Measurements from ENCODE around the gene ATP11A. TPM values are rescaled to one million over a fixed set of nuclear protein-coding genes. Genes with fewer than 3 reads are reported as not detected.

ATP11A gene
- total and polyA plus RNA-seq, 2 experiments from 2014 or later: 28.7 to 30.8 TPM

DNA sequence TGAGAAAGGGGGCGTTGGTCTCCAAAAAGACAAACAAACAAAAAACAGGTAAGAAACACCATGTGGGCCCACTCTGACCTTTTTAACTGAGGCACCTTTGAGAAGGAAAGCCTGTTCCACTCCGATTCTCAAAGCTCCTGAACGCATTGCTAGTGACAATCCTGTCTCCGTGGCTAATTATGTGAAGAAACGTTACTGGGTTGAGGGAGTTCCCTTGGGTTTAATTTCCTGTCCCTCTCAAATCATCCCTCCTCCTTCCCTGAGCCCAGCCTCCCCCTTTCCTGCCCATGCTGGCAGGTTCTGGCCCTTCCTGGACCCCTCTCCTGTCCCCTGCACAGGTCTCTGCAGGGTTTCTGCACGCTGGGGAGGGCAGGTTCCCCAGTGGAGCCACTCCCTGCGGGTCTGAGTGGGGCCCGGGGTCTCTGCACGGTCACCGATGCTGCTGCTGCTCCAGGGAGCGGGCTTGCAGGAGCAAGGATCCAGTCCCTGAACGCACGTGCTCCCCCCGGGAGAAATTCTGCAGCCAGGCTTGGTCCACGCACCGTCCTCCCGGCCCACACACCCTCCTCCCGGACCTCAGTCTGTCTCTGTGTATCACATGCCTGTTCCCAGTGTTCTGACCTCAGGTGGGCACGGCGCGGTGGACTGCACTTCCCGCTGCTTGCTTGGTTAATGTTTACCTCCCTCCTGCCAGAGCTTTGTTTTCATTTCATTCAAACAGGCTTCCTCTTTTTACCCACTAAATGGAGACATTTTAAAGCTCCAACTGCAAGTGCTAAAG, 202.8 kb downstream of the ATP11A start:
- DNase-seq (ENCODE audit: low spot score): peak; percentile 79
- Histone ChIP-seq H4K20me1 (ENCODE audit: insufficient read depth, poor library complexity, severe bottlenecking) (no peaks in the 10 kb centered on the region), H3K79me2 (no peaks in the 10 kb centered on the region), H3K36me3 (replicated peaks; ENCODE audit: insufficient read depth, low read depth) (no peaks in the 10 kb centered on the region), H2AFZ (no peak overlapping the region), H3K27ac (peak overlapping the region; percentile 98), H3K27me3 (no peaks in the 10 kb centered on the region), H3K4me1 (ENCODE audit: insufficient read depth) (peaks cover 24% of the 10 kb centered on the region), H3K9me2 (replicated peaks; ENCODE audit: insufficient read depth) (no peaks in the 10 kb centered on the region), H3K4me3 (no peak overlapping the region), H3K4me2 (peak overlapping the region; percentile 99), H3K9me3 (ENCODE audit: low read depth) (no peaks in the 10 kb centered on the region)
- 23% methylated on average over 22 of the region's 22 CpGs for WGBS (ENCODE audit: low lambda C conversion rate, missing lambda C conversion rate)
- TF ChIP-seq EZH2 (IDR thresholded peaks at IDR 0.05; ENCODE audit: borderline replicate concordance) (no peak), CTCF (IDR thresholded peaks at IDR 0.05; ENCODE audit: poor library complexity) (no peak), EZH2phosphoT487 (IDR thresholded peaks at IDR 0.05; ENCODE audit: low read depth, severe bottlenecking, unreplicated experiment) (no peak)

- Histone ChIP-seq H3K9me2 (replicated peaks; ENCODE audit: insufficient read depth) (no peaks in the 10 kb centered on the region), H2AFZ (no peak overlapping the region), H3K27me3 (no peaks in the 10 kb centered on the region), H3K79me2 (no peaks in the 10 kb centered on the region), H4K20me1 (ENCODE audit: insufficient read depth, poor library complexity, severe bottlenecking) (no peaks in the 10 kb centered on the region), H3K36me3 (replicated peaks; ENCODE audit: insufficient read depth, low read depth) (no peaks in the 10 kb centered on the region), H3K4me3 (no peak overlapping the region), H3K9me3 (ENCODE audit: low read depth) (no peaks in the 10 kb centered on the region), H3K4me2 (peak overlapping the region; percentile 99), H3K4me1 (ENCODE audit: insufficient read depth) (peaks cover 24% of the 10 kb centered on the region), H3K27ac (peak overlapping the region; percentile 98)
- 49% methylated on average over 7 of the region's 7 CpGs for WGBS (ENCODE audit: low lambda C conversion rate, missing lambda C conversion rate)
- TF ChIP-seq CTCF (IDR thresholded peaks at IDR 0.05; ENCODE audit: poor library complexity): no peak
- TF ChIP-seq EZH2phosphoT487 (IDR thresholded peaks at IDR 0.05; ENCODE audit: low read depth, severe bottlenecking, unreplicated experiment): no peak
- TF ChIP-seq EZH2 (IDR thresholded peaks at IDR 0.05; ENCODE audit: borderline replicate concordance): no peak
- no peak for DNase-seq (ENCODE audit: low spot score)
Observed at GRCh38 chr13:112893207-112893569, 203.3 kb downstream of the ATP11A start.

- peak overlapping the region; percentile 61 for H3K4me3 ChIP-seq
- peak overlapping the region; percentile 64 for H2AFZ ChIP-seq
- WGBS (ENCODE audit: low lambda C conversion rate, missing lambda C conversion rate): 14% methylated on average over 9 of the region's 51 CpGs
- H3K4me1 ChIP-seq (ENCODE audit: insufficient read depth): peaks cover 24% of the 10 kb centered on the region
- H3K4me2 ChIP-seq: peak overlapping the region; percentile 99
- no peaks in the 10 kb centered on the region for H3K9me2 ChIP-seq (replicated peaks; ENCODE audit: insufficient read depth)
- DNase-seq (ENCODE audit: low spot score): peak; percentile 89
- H3K9me3 ChIP-seq (ENCODE audit: low read depth): no peaks in the 10 kb centered on the region
- H3K36me3 ChIP-seq (replicated peaks; ENCODE audit: insufficient read depth, low read depth): no peaks in the 10 kb centered on the region
- peak overlapping the region; percentile 98 for H3K27ac ChIP-seq
- no peaks in the 10 kb centered on the region for H3K79me2 ChIP-seq
- H4K20me1 ChIP-seq (ENCODE audit: insufficient read depth, poor library complexity, severe bottlenecking): no peaks in the 10 kb centered on the region
- TF ChIP-seq CTCF (IDR thresholded peaks at IDR 0.05; ENCODE audit: poor library complexity): no peak
- TF ChIP-seq EZH2phosphoT487 (IDR thresholded peaks at IDR 0.05; ENCODE audit: low read depth, severe bottlenecking, unreplicated experiment): no peak
- TF ChIP-seq EZH2 (IDR thresholded peaks at IDR 0.05; ENCODE audit: borderline replicate concordance): no peak
- no peaks in the 10 kb centered on the region for H3K27me3 ChIP-seq
Observed at GRCh38 chr13:112893570-112894422, 204.0 kb downstream of the ATP11A start.
